SK-N-SH (cell line): ENCODE measurements around the gene ZC3H12C. TPM values are rescaled to one million over a fixed set of nuclear protein-coding genes. Genes with fewer than 3 reads are reported as not detected.
"Not testable (repeated sequence)": the region's sequence is repeated elsewhere in the genome, so short reads cannot be mapped to it uniquely, and the experiment has no call there.

Source experiments
- CTCF ChIA-PET: fragments of 300-600, 350-600 bp; formaldehyde crosslinking; extraction: SDS; loops from one replicate; lab custom pipeline; 2021; lab: Yijun Ruan, JAX
- POLR2A ChIA-PET: fragments of 350-600 bp; sonication (Branson Sonifier 250); formaldehyde crosslinking; extraction: SDS; loops from one replicate; lab custom pipeline; 2020; ENCODE audit warnings: antibody characterized with exemption, inconsistent platforms; lab: Yijun Ruan, JAX
- DNase-seq: peaks from one replicate; pipeline ENCODE4 v3.0.0; 2012
- H2AFZ ChIP-seq: fragments of 200-600 bp; sonication (generic); 2 replicates; pipeline ENCODE4 v1.8.1; 2016; ENCODE audit warnings: antibody characterized with exemption, mild to moderate bottlenecking, low read depth
- H3F3A ChIP-seq: fragments of 200-600 bp; sonication (generic); replicated peaks from 2 replicates; pipeline ENCODE3; 2016; ENCODE audit warnings: antibody characterized with exemption, mild to moderate bottlenecking; ENCODE audit not compliant: insufficient read depth
- H3K27ac ChIP-seq, 2 experiments: fragments of 200-500 bp in 1 of 2; fragments of 200-600 bp in 1 of 2; sonication (Bioruptor generic) in 1 of 2; sonication (generic), shearing (Covaris generic) in 1 of 2; 2 replicates each; pipeline versions ENCODE4 v1.5.1 to v1.6.1; 2014 to 2016; ENCODE audit warnings: low read depth in 2 of 2, inconsistent platforms in 1 of 2, low read length in 1 of 2, mild to moderate bottlenecking in 1 of 2, mixed read lengths in 1 of 2
- H3K27me3 ChIP-seq: fragments of 200-600 bp; sonication (generic), shearing (Covaris generic); 2 replicates; pipeline ENCODE4 v1.6.1; 2016; ENCODE audit warnings: mixed run types; ENCODE audit not compliant: insufficient read depth
- H3K36me3 ChIP-seq, 2 experiments: fragments of 200-500 bp in 1 of 2; fragments of 200-600 bp in 1 of 2; sonication (Bioruptor generic) in 1 of 2; sonication (generic) in 1 of 2; replicated peaks in 1 of 2; 2 replicates each; pipeline versions ENCODE3 to v1.5.1; 2014 to 2016; ENCODE audit warnings: low read length in 1 of 2, mild to moderate bottlenecking in 1 of 2; ENCODE audit not compliant: insufficient read depth in 2 of 2, control insufficient read depth in 1 of 2
- H3K4me1 ChIP-seq, 2 experiments: fragments of 200-500 bp in 1 of 2; fragments of 200-600 bp in 1 of 2; sonication (Bioruptor generic) in 1 of 2; sonication (generic), shearing (Covaris generic) in 1 of 2; 2 replicates each; pipeline versions ENCODE4 v1.5.1 to v1.6.1; 2014 to 2016; ENCODE audit warnings: low read depth in 1 of 2, low read length in 1 of 2, mixed run types in 1 of 2; ENCODE audit not compliant: insufficient read depth in 2 of 2, control insufficient read depth in 1 of 2
- H3K4me2 ChIP-seq: fragments of 200-600 bp; sonication (generic), shearing (Covaris generic); 2 replicates; pipeline ENCODE4 v1.6.1; 2017; ENCODE audit warnings: mixed run types
- H3K4me3 ChIP-seq, 2 experiments: fragments of 200-500 bp in 1 of 2; fragments of 200-600 bp in 1 of 2; sonication (Bioruptor generic) in 1 of 2; sonication (generic), shearing (Covaris generic) in 1 of 2; 2 replicates each; pipeline versions ENCODE4 v1.5.1 to v1.8.1; 2014 to 2016; ENCODE audit warnings: low read depth in 2 of 2, inconsistent platforms in 1 of 2, low read length in 1 of 2, mild to moderate bottlenecking in 1 of 2, mixed read lengths in 1 of 2, moderate library complexity in 1 of 2
- H3K79me2 ChIP-seq: fragments of 200-600 bp; sonication (generic); 2 replicates; pipeline ENCODE4 v1.8.1; 2017; ENCODE audit warnings: mild to moderate bottlenecking; ENCODE audit not compliant: insufficient read depth
- H3K9ac ChIP-seq: fragments of 200-600 bp; sonication (generic); 2 replicates; pipeline ENCODE4 v1.6.1; 2017; ENCODE audit warnings: mixed run types
- H3K9me2 ChIP-seq: fragments of 200-600 bp; sonication (generic); 2 replicates; pipeline ENCODE4 v1.6.1; 2017; ENCODE audit warnings: mixed run types
- H3K9me3 ChIP-seq: fragments of 200-600 bp; sonication (generic); 2 replicates; pipeline ENCODE4 v1.6.1; 2017; ENCODE audit warnings: mixed run types, mild to moderate bottlenecking, moderate library complexity
- H4K20me1 ChIP-seq: fragments of 200-600 bp; sonication (generic); 2 replicates; pipeline ENCODE4 v1.6.1; 2017; ENCODE audit warnings: mild to moderate bottlenecking, mixed run types; ENCODE audit not compliant: insufficient read depth
- ELF1 ChIP-seq: IDR thresholded peaks from 2 replicates; pipeline ENCODE4 v1.4.0; 2012
- EP300 ChIP-seq, 2 experiments: IDR thresholded peaks; 2 replicates each; pipeline versions ENCODE4 v1.4.0 to v1.6.1; 2012; ENCODE audit warnings: borderline replicate concordance in 1 of 2, low read depth in 1 of 2, low read length in 1 of 2
- EZH2phosphoT487 ChIP-seq: fragments of 200-600 bp; sonication (generic); IDR thresholded peaks from 2 replicates; pipeline ENCODE4 v1.6.1; 2017; ENCODE audit warnings: low read depth, mixed run types, mild to moderate bottlenecking, antibody characterized with exemption, moderate library complexity, borderline replicate concordance
- FOSL2 ChIP-seq: IDR thresholded peaks from 2 replicates; pipeline ENCODE4 v1.4.0; 2012; ENCODE audit warnings: low read depth, mild to moderate bottlenecking, moderate library complexity, borderline replicate concordance
- FOXJ3 ChIP-seq: sonication (generic); formaldehyde crosslinking; IDR thresholded peaks from 2 replicates; pipeline ENCODE4 v1.5.1; 2020; ENCODE audit warnings: mild to moderate bottlenecking, missing genetic modification reagents
- GABPA ChIP-seq: IDR thresholded peaks from 2 replicates; pipeline ENCODE4 v1.4.0; 2012; ENCODE audit warnings: low read depth, mild to moderate bottlenecking
- GATA2 ChIP-seq: sonication (generic); formaldehyde crosslinking; IDR thresholded peaks from 2 replicates; pipeline ENCODE4 v1.5.0; 2020; ENCODE audit warnings: mild to moderate bottlenecking, missing genetic modification reagents
- JUND ChIP-seq: IDR thresholded peaks from 2 replicates; pipeline ENCODE4 v1.4.0; 2012
- MEF2A ChIP-seq: IDR thresholded peaks from 2 replicates; pipeline ENCODE4 v1.4.0; 2012; ENCODE audit warnings: low read depth, borderline replicate concordance
- MXI1 ChIP-seq: IDR thresholded peaks from 2 replicates; pipeline ENCODE4 v1.6.1; 2012; ENCODE audit warnings: mild to moderate bottlenecking, low read depth, low read length, improper control_type of control experiment
- NFIC ChIP-seq: IDR thresholded peaks from 2 replicates; pipeline ENCODE4 v1.4.0; 2012; ENCODE audit warnings: borderline replicate concordance
- POLR2AphosphoS5 ChIP-seq: IDR thresholded peaks from 2 replicates; pipeline ENCODE4 v1.6.1; 2012; ENCODE audit warnings: low read depth, low read length
- RCOR1 ChIP-seq: fragments of 150-350 bp; IDR thresholded peaks from 2 replicates; pipeline ENCODE4 v1.6.1; 2017; ENCODE audit warnings: antibody characterized with exemption, low read length
- RFX5 ChIP-seq: IDR thresholded peaks from 2 replicates; pipeline ENCODE4 v1.6.1; 2012; ENCODE audit warnings: mild to moderate bottlenecking, improper control_type of control experiment, low read length
- SIN3A ChIP-seq: IDR thresholded peaks from 2 replicates; pipeline ENCODE4 v1.6.1; 2012; ENCODE audit warnings: low read depth, mild to moderate bottlenecking, low read length, moderate library complexity, borderline replicate concordance
- SMC3 ChIP-seq: IDR thresholded peaks from 2 replicates; pipeline ENCODE4 v1.6.1; 2012; ENCODE audit warnings: low read depth, low read length, improper control_type of control experiment
- TAF1 ChIP-seq: IDR thresholded peaks from 2 replicates; pipeline ENCODE4 v1.6.1; 2012; ENCODE audit warnings: low read depth, mild to moderate bottlenecking, low read length, moderate library complexity, borderline replicate concordance
- TCF12 ChIP-seq: IDR thresholded peaks from 2 replicates; pipeline ENCODE4 v1.4.0; 2012
- WGBS: methylation state at CpG from one replicate; pipeline ENCODE4 v1.1.6; 2017; ENCODE audit warnings: low lambda C conversion rate; 5-methylcytosine and 5-hydroxymethylcytosine counted together
- polyA plus RNA-seq, 3 experiments: library from polyadenylated mRNA; depleted of rRNA; stranded (reverse); fragments of >200 nt; gene quantifications; 2 replicates each; pipeline ENCODE4 v1.2.3, GENCODE V29; 2012
- TF ChIP-seq, protein P1 (sequence below): IDR thresholded peaks from 2 replicates; pipeline ENCODE4 v1.4.0; 2012; ENCODE audit warnings: low read depth
- TF ChIP-seq, protein P2 (sequence below): IDR thresholded peaks from 2 replicates; pipeline ENCODE4 v1.4.0; 2012; ENCODE audit warnings: low read depth, borderline replicate concordance
- TF ChIP-seq, protein P3 (sequence below): fragments of 150-350 bp; IDR thresholded peaks from 2 replicates; pipeline ENCODE4 v1.6.1; 2017; ENCODE audit warnings: antibody characterized with exemption, low read length, low read depth, borderline replicate concordance
- TF ChIP-seq, protein P4 (sequence below): IDR thresholded peaks from 2 replicates; pipeline ENCODE4; 2012

Gene ZC3H12C
- polyA plus RNA-seq, 1 of the 3 experiments (the other 2 are of a cell fraction), result 2.8 TPM

DNA sequence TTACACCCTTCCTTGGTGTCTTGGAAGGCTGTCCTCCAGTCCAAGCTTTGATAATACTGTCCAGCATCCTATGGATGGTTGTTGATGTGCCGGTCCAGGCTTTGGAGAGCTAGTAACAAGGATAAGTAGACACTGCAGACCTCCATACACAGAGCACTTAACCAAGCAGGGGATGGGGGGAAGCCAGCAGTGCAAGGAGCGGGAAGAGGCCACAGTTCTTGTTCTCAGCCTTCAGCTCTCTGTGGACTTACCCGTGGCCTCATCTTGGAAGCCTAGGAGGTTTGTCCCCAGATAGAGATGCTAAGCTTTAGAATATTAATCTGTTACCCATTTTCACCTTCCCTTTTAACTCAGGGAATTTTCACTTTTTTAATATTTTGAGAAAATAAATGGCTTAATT, 30.9 kb upstream of the ZC3H12C start:
- no peak overlapping the region for H3K4me3 ChIP-seq
- H3F3A ChIP-seq, result no peaks in the 10 kb centered on the region
- H3K27me3 ChIP-seq, result no peaks in the 10 kb centered on the region
- H3K4me2 ChIP-seq, result no peak overlapping the region
- WGBS, result 90% methylated on average over 3 of the region's 3 CpGs
- H3K9ac ChIP-seq, result no peak overlapping the region
- no peaks in the 10 kb centered on the region for H3K4me1 ChIP-seq
- ChIA-PET POLR2A (no interaction called here), CTCF (interaction anchor here (1.2 to 1.9 kb wide), 3 partner anchors 70 to 139 kb away, joined by 3 to 4 read pairs (median 4); no protein-coding TSS in a partner anchor)
- no peaks in the 10 kb centered on the region for H4K20me1 ChIP-seq
- no peaks in the 10 kb centered on the region for H3K9me3 ChIP-seq
- no peak overlapping the region for H2AFZ ChIP-seq
- H3K36me3 ChIP-seq, result no peaks in the 10 kb centered on the region
- DNase-seq, result no peak
- H3K9me2 ChIP-seq, result no peaks in the 10 kb centered on the region
- no peaks in the 10 kb centered on the region for H3K79me2 ChIP-seq
- TF ChIP-seq, protein P1, sequence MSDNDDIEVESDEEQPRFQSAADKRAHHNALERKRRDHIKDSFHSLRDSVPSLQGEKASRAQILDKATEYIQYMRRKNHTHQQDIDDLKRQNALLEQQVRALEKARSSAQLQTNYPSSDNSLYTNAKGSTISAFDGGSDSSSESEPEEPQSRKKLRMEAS, result no peak
- no peak for TF ChIP-seq EP300 (IDR thresholded peaks at IDR 0.05; ENCODE audit: borderline replicate concordance in 1 of 2, low read depth in 1 of 2, low read length in 1 of 2)
- TF ChIP-seq ELF1, result no peak
- TF ChIP-seq NFIC, result no peak
- TF ChIP-seq SIN3A, result no peak
- no peak for TF ChIP-seq JUND
- no peak for TF ChIP-seq RCOR1
- no peak for TF ChIP-seq FOSL2
- TF ChIP-seq, protein P2, sequence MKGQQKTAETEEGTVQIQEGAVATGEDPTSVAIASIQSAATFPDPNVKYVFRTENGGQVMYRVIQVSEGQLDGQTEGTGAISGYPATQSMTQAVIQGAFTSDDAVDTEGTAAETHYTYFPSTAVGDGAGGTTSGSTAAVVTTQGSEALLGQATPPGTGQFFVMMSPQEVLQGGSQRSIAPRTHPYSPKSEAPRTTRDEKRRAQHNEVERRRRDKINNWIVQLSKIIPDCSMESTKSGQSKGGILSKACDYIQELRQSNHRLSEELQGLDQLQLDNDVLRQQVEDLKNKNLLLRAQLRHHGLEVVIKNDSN, result no peak
- H3K27ac ChIP-seq, result no peak overlapping the region

DNA sequence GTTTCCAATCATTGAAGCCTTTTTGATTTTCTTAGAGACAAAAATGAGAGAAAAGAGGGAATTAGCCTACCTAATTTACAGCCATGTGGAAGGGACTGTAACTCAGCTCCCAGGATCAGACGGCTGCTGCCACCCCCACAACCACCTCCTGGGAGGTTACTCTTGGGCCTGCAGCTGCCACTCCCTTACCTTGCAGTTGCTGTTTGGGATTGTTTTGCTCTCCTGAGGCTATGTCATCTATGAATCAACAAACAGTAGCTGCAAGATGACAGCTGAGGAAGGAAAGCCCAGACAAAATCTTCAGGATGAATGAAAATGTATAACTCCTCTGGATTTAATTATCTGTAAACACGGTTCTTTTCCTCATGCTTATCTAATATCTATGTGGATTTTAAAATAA, 28.0 kb upstream of the ZC3H12C start:
- H3K4me2 ChIP-seq, result no peak overlapping the region
- H3F3A ChIP-seq, result no peaks in the 10 kb centered on the region
- H3K27me3 ChIP-seq, result no peaks in the 10 kb centered on the region
- no peaks in the 10 kb centered on the region for H3K79me2 ChIP-seq
- H3K27ac ChIP-seq, result no peak overlapping the region
- 70% methylated on average over 2 of the region's 2 CpGs for WGBS
- H3K4me1 ChIP-seq, result peaks cover 6 to 7% of the 10 kb centered on the region in 2 experiments; a peak in 3 of 4 replicates
- no peaks in the 10 kb centered on the region for H3K36me3 ChIP-seq
- H3K9ac ChIP-seq, result no peak overlapping the region
- TF ChIP-seq FOXJ3, result no peak
- TF ChIP-seq TAF1, result no peak
- TF ChIP-seq TCF12, result no peak
- TF ChIP-seq MXI1, result no peak
- no peak for TF ChIP-seq EZH2phosphoT487
- TF ChIP-seq, protein P3, sequence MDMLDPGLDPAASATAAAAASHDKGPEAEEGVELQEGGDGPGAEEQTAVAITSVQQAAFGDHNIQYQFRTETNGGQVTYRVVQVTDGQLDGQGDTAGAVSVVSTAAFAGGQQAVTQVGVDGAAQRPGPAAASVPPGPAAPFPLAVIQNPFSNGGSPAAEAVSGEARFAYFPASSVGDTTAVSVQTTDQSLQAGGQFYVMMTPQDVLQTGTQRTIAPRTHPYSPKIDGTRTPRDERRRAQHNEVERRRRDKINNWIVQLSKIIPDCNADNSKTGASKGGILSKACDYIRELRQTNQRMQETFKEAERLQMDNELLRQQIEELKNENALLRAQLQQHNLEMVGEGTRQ, result no peak
- TF ChIP-seq MEF2A, result no peak
- TF ChIP-seq POLR2AphosphoS5, result no peak
- TF ChIP-seq, protein P1, result no peak
- no peak for TF ChIP-seq SMC3
- TF ChIP-seq, protein P4, sequence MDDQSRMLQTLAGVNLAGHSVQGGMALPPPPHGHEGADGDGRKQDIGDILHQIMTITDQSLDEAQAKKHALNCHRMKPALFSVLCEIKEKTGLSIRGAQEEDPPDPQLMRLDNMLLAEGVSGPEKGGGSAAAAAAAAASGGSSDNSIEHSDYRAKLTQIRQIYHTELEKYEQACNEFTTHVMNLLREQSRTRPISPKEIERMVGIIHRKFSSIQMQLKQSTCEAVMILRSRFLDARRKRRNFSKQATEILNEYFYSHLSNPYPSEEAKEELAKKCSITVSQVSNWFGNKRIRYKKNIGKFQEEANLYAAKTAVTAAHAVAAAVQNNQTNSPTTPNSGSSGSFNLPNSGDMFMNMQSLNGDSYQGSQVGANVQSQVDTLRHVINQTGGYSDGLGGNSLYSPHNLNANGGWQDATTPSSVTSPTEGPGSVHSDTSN, result no peak
- no peak for TF ChIP-seq NFIC
- no peak for TF ChIP-seq GATA2 (CRISPR knock-in tag)
- TF ChIP-seq JUND, result no peak
- TF ChIP-seq GABPA, result no peak
- TF ChIP-seq RFX5, result no peak
- H3K9me2 ChIP-seq, result no peaks in the 10 kb centered on the region
- H4K20me1 ChIP-seq, result no peaks in the 10 kb centered on the region
- no peak overlapping the region for H3K4me3 ChIP-seq
- no peaks in the 10 kb centered on the region for H3K9me3 ChIP-seq
- no peak for DNase-seq
- POLR2A ChIA-PET, result no interaction called here
- no peak overlapping the region for H2AFZ ChIP-seq
- CTCF ChIA-PET, result interaction anchor here (0.8 to 1.2 kb wide), 2 partner anchors 27 to 33 kb away, joined by 3 to 4 read pairs; no protein-coding TSS in a partner anchor

DNA sequence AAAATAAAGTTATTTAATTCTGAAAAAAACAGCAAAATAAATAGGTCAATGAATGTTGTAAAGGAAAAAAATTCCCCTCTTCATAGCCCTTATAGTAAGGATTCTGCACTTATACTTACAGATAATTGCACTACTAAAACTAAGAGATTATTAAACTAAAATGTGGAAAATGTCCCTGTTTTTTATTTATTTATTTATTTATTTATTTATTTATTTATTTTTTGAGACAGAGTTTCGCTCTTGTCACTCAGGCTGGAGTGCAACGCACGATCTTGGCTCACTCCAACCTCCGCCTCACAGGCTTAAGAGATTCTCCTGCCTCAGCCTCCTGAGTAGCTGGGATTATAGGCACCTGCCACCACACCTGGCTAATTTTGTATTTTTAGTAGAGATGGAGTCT, 25.2 kb upstream of the ZC3H12C start:
- H4K20me1 ChIP-seq, DNase-seq, H3K9ac ChIP-seq, H2AFZ ChIP-seq, H3K9me2 ChIP-seq, H3K4me3 ChIP-seq, H3F3A ChIP-seq, H3K4me1 ChIP-seq, H3K9me3 ChIP-seq, POLR2A ChIA-PET, H3K27me3 ChIP-seq, H3K79me2 ChIP-seq, H3K36me3 ChIP-seq, H3K27ac ChIP-seq, H3K4me2 ChIP-seq: not testable (repeated sequence)
- 94% methylated on average over 4 of the region's 4 CpGs for WGBS
- CTCF ChIA-PET, result interaction anchor here (1.3 kb wide), 1 partner anchor 10 kb away, joined by 3 read pairs; no protein-coding TSS in a partner anchor
